Hepatic stellate cell (primary cell): Measurements from ENCODE around the gene POPDC3.
"Not testable (repeated sequence)": the region's sequence is repeated elsewhere in the genome, so short reads cannot be mapped to it uniquely, and the experiment has no call there.

Source experiments
- DNase-seq: peaks from one replicate; pipeline ENCODE4 v3.0.0; 2011; ENCODE audit warnings: low spot score

POPDC3 gene

GRCh38 chr6:105179244-105180065 is at the start of gene POPDC3:
POPDC3 (minus strand) TSS chr6:105180014; CDS start chr6:105161909, 18,105 bp downstream.
- peak; percentile 48 for DNase-seq

GRCh38 chr6:105227295-105227767 is 47.5 kb upstream of the POPDC3 start:
- DNase-seq, result no peak

GRCh38 chr6:105226598-105227294 is 46.9 kb upstream of the POPDC3 start:
- DNase-seq, result no peak

- DNase-seq, result no peak
Observed at GRCh38 chr6:105223242-105223641, 43.4 kb upstream of the POPDC3 start.

GRCh38 chr6:105221219-105221618 is 41.4 kb upstream of the POPDC3 start:
- DNase-seq, result not testable (repeated sequence)

- DNase-seq, result no peak
Observed at GRCh38 chr6:105220186-105220585, 40.4 kb upstream of the POPDC3 start.

GRCh38 chr6:105219218-105219617 is 39.4 kb upstream of the POPDC3 start:
- DNase-seq, result not testable (repeated sequence)

- DNase-seq, result no peak
Observed at GRCh38 chr6:105215506-105215905, 35.7 kb upstream of the POPDC3 start.

- DNase-seq, result no peak
Observed at GRCh38 chr6:105214668-105215067, 34.9 kb upstream of the POPDC3 start.

- DNase-seq, result no peak
Observed at GRCh38 chr6:105213272-105213671, 33.5 kb upstream of the POPDC3 start.

GRCh38 chr6:105212587-105212986 is 32.8 kb upstream of the POPDC3 start:
- no peak for DNase-seq

GRCh38 chr6:105211831-105212230 is 32.0 kb upstream of the POPDC3 start:
- DNase-seq, result no peak

- no peak for DNase-seq
Observed at GRCh38 chr6:105210932-105211531, 31.2 kb upstream of the POPDC3 start.

- DNase-seq, result no peak
Observed at GRCh38 chr6:105209950-105210706, 30.3 kb upstream of the POPDC3 start.

GRCh38 chr6:105207524-105208269 is 27.9 kb upstream of the POPDC3 start:
- no peak for DNase-seq

- DNase-seq, result no peak
Observed at GRCh38 chr6:105204768-105205167, 25.0 kb upstream of the POPDC3 start.

GRCh38 chr6:105204331-105204730 is 24.5 kb upstream of the POPDC3 start:
- no peak for DNase-seq

- no peak for DNase-seq
Observed at GRCh38 chr6:105202486-105202885, 22.7 kb upstream of the POPDC3 start.

GRCh38 chr6:105200133-105200730 is 20.4 kb upstream of the POPDC3 start:
- DNase-seq, result no peak

- DNase-seq, result no peak
Observed at GRCh38 chr6:105199711-105200110, 19.9 kb upstream of the POPDC3 start.

GRCh38 chr6:105196076-105196475 is 16.3 kb upstream of the POPDC3 start:
- no peak for DNase-seq
